ENCODE data around the gene NT5DC1. TPM values are rescaled to one million over a fixed set of nuclear protein-coding genes. Genes with fewer than 3 reads are reported as not detected.

Gene NT5DC1
- total and polyA plus RNA-seq, 2 donors (not counting 1 experiment from before 2014, with no cell fraction given): 26.4 to 54.8 TPM

GRCh38 chr6:116074732-116075390 is 25.8 kb upstream of the NT5DC1 start:
- H3K4me3 ChIP-seq (ENCODE audit: control extremely low read depth in 1 of 5, extremely low read depth in 1 of 5, insufficient read depth in 1 of 5, low read depth in 2 of 5, low read length in 4 of 5): no peak overlapping the region
- Mint-ChIP-seq H3K4me1 (no peaks in the 10 kb centered on the region), H3K27ac (no peak overlapping the region), H3K27me3 (peaks cover 13% of the 10 kb centered on the region), H3K9me3 (ENCODE audit: insufficient read depth) (no peaks in the 10 kb centered on the region), H3K4me3 (no peak overlapping the region)
- ATAC-seq (ENCODE audit: low read depth) (no peak), DNase-seq (no peak)
- peaks cover 0 to 6% (median 1%) of the 10 kb centered on the region in 4 experiments for H3K27me3 ChIP-seq (replicated peaks in 1 of 4; ENCODE audit: control extremely low read depth in 1 of 4, control insufficient read depth in 3 of 4, insufficient read depth in 4 of 4, low read length in 3 of 4)
- intact Hi-C loops (cut with micrococcal nuclease): no loop called here
- H3K4me1 ChIP-seq (ENCODE audit: control insufficient read depth in 2 of 2, insufficient read depth in 2 of 2, low read length in 2 of 2): peaks cover 0 to 3% of the 10 kb centered on the region in 2 donors
- TF ChIP-seq, protein P1, sequence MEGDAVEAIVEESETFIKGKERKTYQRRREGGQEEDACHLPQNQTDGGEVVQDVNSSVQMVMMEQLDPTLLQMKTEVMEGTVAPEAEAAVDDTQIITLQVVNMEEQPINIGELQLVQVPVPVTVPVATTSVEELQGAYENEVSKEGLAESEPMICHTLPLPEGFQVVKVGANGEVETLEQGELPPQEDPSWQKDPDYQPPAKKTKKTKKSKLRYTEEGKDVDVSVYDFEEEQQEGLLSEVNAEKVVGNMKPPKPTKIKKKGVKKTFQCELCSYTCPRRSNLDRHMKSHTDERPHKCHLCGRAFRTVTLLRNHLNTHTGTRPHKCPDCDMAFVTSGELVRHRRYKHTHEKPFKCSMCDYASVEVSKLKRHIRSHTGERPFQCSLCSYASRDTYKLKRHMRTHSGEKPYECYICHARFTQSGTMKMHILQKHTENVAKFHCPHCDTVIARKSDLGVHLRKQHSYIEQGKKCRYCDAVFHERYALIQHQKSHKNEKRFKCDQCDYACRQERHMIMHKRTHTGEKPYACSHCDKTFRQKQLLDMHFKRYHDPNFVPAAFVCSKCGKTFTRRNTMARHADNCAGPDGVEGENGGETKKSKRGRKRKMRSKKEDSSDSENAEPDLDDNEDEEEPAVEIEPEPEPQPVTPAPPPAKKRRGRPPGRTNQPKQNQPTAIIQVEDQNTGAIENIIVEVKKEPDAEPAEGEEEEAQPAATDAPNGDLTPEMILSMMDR (IDR thresholded peaks at IDR 0.05): no peak
- no peak for TF ChIP-seq EZH2 (IDR thresholded peaks at IDR 0.05; ENCODE audit: borderline replicate concordance, insufficient read depth, low read depth, low read length, poor library complexity, severe bottlenecking)
- no peaks in the 10 kb centered on the region for H3K9me3 ChIP-seq (ENCODE audit: control extremely low read depth in 1 of 3, control insufficient read depth in 2 of 3, insufficient read depth in 1 of 3, low read length in 2 of 3)
- no peak overlapping the region for H3K27ac ChIP-seq (ENCODE audit: low read length in 2 of 2)
- no peak overlapping the region for H2AFZ ChIP-seq (ENCODE audit: insufficient read depth, low read depth, low read length, poor library complexity, severe bottlenecking)
- 83% methylated on average over 1 of the region's 2 CpGs for WGBS (ENCODE audit: insufficient coverage)
- no peaks in the 10 kb centered on the region for H3K36me3 ChIP-seq (replicated peaks in 1 of 2; ENCODE audit: control extremely low read depth in 1 of 2, control insufficient read depth in 1 of 2, extremely low read depth in 1 of 2, insufficient read depth in 2 of 2, low read length in 1 of 2)
- CTCF ChIA-PET: interaction anchor here (0.6 to 1.3 kb wide), 3 partner anchors 13 to 66 kb away, joined by 3 to 4 read pairs (median 3); no protein-coding TSS in a partner anchor
- no peaks in the 10 kb centered on the region for H3K79me2 ChIP-seq (ENCODE audit: control insufficient read depth, insufficient read depth, low read length)
- no peaks in the 10 kb centered on the region for H4K20me1 ChIP-seq (ENCODE audit: control insufficient read depth, insufficient read depth, low read length, poor library complexity, severe bottlenecking)
- no peak overlapping the region for H3K9ac ChIP-seq (ENCODE audit: low read length)
- POLR2A ChIA-PET: no interaction called here
- H3K4me2 ChIP-seq (replicated peaks; ENCODE audit: low read depth, low read length, poor library complexity, severe bottlenecking): no peak overlapping the region

DNA sequence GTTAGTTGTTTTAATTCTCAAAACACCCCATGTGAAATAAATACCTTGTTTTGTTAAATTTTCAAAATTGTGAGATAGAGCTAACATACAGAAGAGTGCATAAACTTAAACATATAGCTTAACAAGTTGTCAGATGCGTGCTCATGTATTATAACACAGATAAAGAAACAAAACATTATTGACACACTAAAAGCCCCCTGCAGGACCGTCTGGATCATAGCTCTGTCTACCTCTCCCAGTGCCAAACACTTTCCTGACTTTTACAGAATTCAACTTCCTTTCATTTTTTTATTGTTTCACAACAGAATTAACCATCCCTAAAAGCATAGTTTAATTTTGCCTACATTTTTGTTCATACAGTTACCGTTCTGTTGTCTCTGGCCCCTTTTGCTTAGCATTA is 22.1 kb upstream of the NT5DC1 start:
- ATAC-seq (ENCODE audit: low read depth) (no peak), DNase-seq (no peak)
- Histone ChIP-seq H2AFZ (ENCODE audit: insufficient read depth, low read depth, low read length, poor library complexity, severe bottlenecking) (no peak overlapping the region), H3K27ac (ENCODE audit: low read length in 2 of 2) (no peak overlapping the region), H3K4me1 (ENCODE audit: control insufficient read depth in 2 of 2, insufficient read depth in 2 of 2, low read length in 2 of 2) (no peaks in the 10 kb centered on the region), H3K4me3 (ENCODE audit: control extremely low read depth in 1 of 5, extremely low read depth in 1 of 5, insufficient read depth in 1 of 5, low read depth in 2 of 5, low read length in 4 of 5) (no peak overlapping the region), H3K27me3 (replicated peaks in 1 of 4; ENCODE audit: control extremely low read depth in 1 of 4, control insufficient read depth in 3 of 4, insufficient read depth in 4 of 4, low read length in 3 of 4) (peaks cover 0 to 6% (median 1%) of the 10 kb centered on the region in 4 experiments), H3K9me3 (ENCODE audit: control extremely low read depth in 1 of 3, control insufficient read depth in 2 of 3, insufficient read depth in 1 of 3, low read length in 2 of 3) (no peaks in the 10 kb centered on the region), H3K4me2 (replicated peaks; ENCODE audit: low read depth, low read length, poor library complexity, severe bottlenecking) (no peak overlapping the region), H3K79me2 (ENCODE audit: control insufficient read depth, insufficient read depth, low read length) (no peaks in the 10 kb centered on the region), H3K9ac (ENCODE audit: low read length) (no peak overlapping the region), H4K20me1 (ENCODE audit: control insufficient read depth, insufficient read depth, low read length, poor library complexity, severe bottlenecking) (no peaks in the 10 kb centered on the region), H3K36me3 (replicated peaks in 1 of 2; ENCODE audit: control extremely low read depth in 1 of 2, control insufficient read depth in 1 of 2, extremely low read depth in 1 of 2, insufficient read depth in 2 of 2, low read length in 1 of 2) (no peaks in the 10 kb centered on the region)
- Mint-ChIP-seq H3K4me1 (no peaks in the 10 kb centered on the region), H3K9me3 (ENCODE audit: insufficient read depth) (no peaks in the 10 kb centered on the region), H3K27me3 (peaks cover 19% of the 10 kb centered on the region), H3K27ac (no peak overlapping the region), H3K4me3 (no peak overlapping the region)
- TF ChIP-seq EZH2 (IDR thresholded peaks at IDR 0.05; ENCODE audit: borderline replicate concordance, insufficient read depth, low read depth, low read length, poor library complexity, severe bottlenecking): no peak
- TF ChIP-seq, protein P1 (IDR thresholded peaks at IDR 0.05): no peak
- CTCF ChIA-PET: interaction anchor here (0.7 to 2.2 kb wide), 3 partner anchors 18 to 69 kb away, joined by 3 to 10 read pairs (median 4); no protein-coding TSS in a partner anchor
- POLR2A ChIA-PET: no interaction called here
- intact Hi-C loops (cut with micrococcal nuclease): no loop called here
- 75% methylated on average over 2 of the region's 3 CpGs for WGBS (ENCODE audit: insufficient coverage)
